Nephron progenitor cell (in vitro differentiated cells): Measurements from ENCODE around the gene RNASE13.

Experiments
- DNase-seq: peaks from one replicate; pipeline ENCODE4 v3.0.0; 2021
- H3K27ac Mint-ChIP-seq: 2 replicates; pipeline ENCODE4 v1.8.0; 2021; ENCODE audit warnings: mild to moderate bottlenecking, moderate library complexity, mixed read lengths
- H3K27me3 Mint-ChIP-seq: 2 replicates; pipeline ENCODE4 v1.8.0; 2021; ENCODE audit warnings: mild to moderate bottlenecking, low read depth, mixed read lengths; ENCODE audit not compliant: poor library complexity
- H3K36me3 Mint-ChIP-seq: 2 replicates; pipeline ENCODE4 v1.8.0; 2021; ENCODE audit warnings: low read depth, mixed read lengths
- H3K4me1 Mint-ChIP-seq: 2 replicates; pipeline ENCODE4 v1.8.0; 2021; ENCODE audit warnings: mixed read lengths
- H3K4me3 Mint-ChIP-seq: 2 replicates; pipeline ENCODE4 v1.8.0; 2021; ENCODE audit warnings: mild to moderate bottlenecking, moderate library complexity, mixed read lengths
- H3K9me3 Mint-ChIP-seq: 2 replicates; pipeline ENCODE4 v1.8.0; 2021; ENCODE audit warnings: mild to moderate bottlenecking, moderate library complexity, mixed read lengths
- CTCF ChIP-seq: fragments of 200-600 bp; sonication (generic); IDR thresholded peaks from 2 replicates; pipeline ENCODE4 v1.5.0; 2021; ENCODE audit warnings: antibody characterized with exemption

RNASE13 gene

GRCh38 chr14:21003788-21004346, 30.7 kb downstream of the RNASE13 start:
- H3K36me3 Mint-ChIP-seq = no peaks in the 10 kb centered on the region
- no peak overlapping the region for H3K27ac Mint-ChIP-seq
- no peaks in the 10 kb centered on the region for H3K9me3 Mint-ChIP-seq
- H3K4me3 Mint-ChIP-seq = no peak overlapping the region
- no peak for DNase-seq
- peaks cover 4% of the 10 kb centered on the region for H3K27me3 Mint-ChIP-seq
- no peak for TF ChIP-seq CTCF
- peaks cover 25% of the 10 kb centered on the region for H3K4me1 Mint-ChIP-seq

- Mint-ChIP-seq H3K9me3 (no peaks in the 10 kb centered on the region), H3K36me3 (peaks cover 10% of the 10 kb centered on the region), H3K4me1 (peaks cover 28% of the 10 kb centered on the region), H3K27ac (no peak overlapping the region), H3K4me3 (no peak overlapping the region), H3K27me3 (peaks cover 4% of the 10 kb centered on the region)
- DNase-seq = no peak
- TF ChIP-seq CTCF = no peak
Observed at GRCh38 chr14:21001218-21001617, 33.4 kb downstream of the RNASE13 start.

- peaks cover 26% of the 10 kb centered on the region for H3K36me3 Mint-ChIP-seq
- peaks cover 28% of the 10 kb centered on the region for H3K4me1 Mint-ChIP-seq
- no peak for TF ChIP-seq CTCF
- no peak overlapping the region for H3K4me3 Mint-ChIP-seq
- no peak for DNase-seq
- H3K9me3 Mint-ChIP-seq = no peaks in the 10 kb centered on the region
- no peak overlapping the region for H3K27ac Mint-ChIP-seq
- peaks cover 4% of the 10 kb centered on the region for H3K27me3 Mint-ChIP-seq
Observed at GRCh38 chr14:20999591-20999990, 35.0 kb downstream of the RNASE13 start.

- TF ChIP-seq CTCF = no peak
- H3K4me1 Mint-ChIP-seq = peaks cover 28% of the 10 kb centered on the region
- H3K4me3 Mint-ChIP-seq = no peak within 1 kb of the TSS
- H3K27ac Mint-ChIP-seq = peak within 1 kb of the TSS; percentile 66
- peaks cover 4% of the 10 kb centered on the region for H3K27me3 Mint-ChIP-seq
- H3K9me3 Mint-ChIP-seq = no peaks in the 10 kb centered on the region
- peak; percentile 42 for DNase-seq
- peaks cover 32% of the 10 kb centered on the region for H3K36me3 Mint-ChIP-seq
Observed at GRCh38 chr14:20998674-20999366, 35.8 kb downstream of the RNASE13 start, which contains the start of gene SLC39A2. SLC39A2 (plus strand) TSS chr14:20999293; CDS start chr14:20999447, 154 bp downstream.

GRCh38 chr14:20998139-20998538, 36.5 kb downstream of the RNASE13 start:
- no peak overlapping the region for H3K4me3 Mint-ChIP-seq
- peaks cover 38% of the 10 kb centered on the region for H3K36me3 Mint-ChIP-seq
- H3K4me1 Mint-ChIP-seq = peaks cover 28% of the 10 kb centered on the region
- no peak for TF ChIP-seq CTCF
- no peaks in the 10 kb centered on the region for H3K9me3 Mint-ChIP-seq
- DNase-seq = no peak
- peak overlapping the region; percentile 66 for H3K27ac Mint-ChIP-seq
- peaks cover 4% of the 10 kb centered on the region for H3K27me3 Mint-ChIP-seq

- no peak for TF ChIP-seq CTCF
- peaks cover 42% of the 10 kb centered on the region for H3K36me3 Mint-ChIP-seq
- peaks cover 4% of the 10 kb centered on the region for H3K27me3 Mint-ChIP-seq
- H3K9me3 Mint-ChIP-seq = no peaks in the 10 kb centered on the region
- peaks cover 28% of the 10 kb centered on the region for H3K4me1 Mint-ChIP-seq
- H3K4me3 Mint-ChIP-seq = no peak overlapping the region
- H3K27ac Mint-ChIP-seq = peak overlapping the region; percentile 72
- no peak for DNase-seq
Observed at GRCh38 chr14:20997564-20997963, 37.0 kb downstream of the RNASE13 start.
